ENCODE data around the gene KPNA1. TPM values are rescaled to one million over a fixed set of nuclear protein-coding genes. Genes with fewer than 3 reads are reported as not detected.

The KPNA1 gene
- total and polyA plus RNA-seq, 2 of the 13 experiments (the other 11 are each of a cell fraction or from before 2014, with no cell fraction given), result 15.4 to 30.0 TPM

DNA sequence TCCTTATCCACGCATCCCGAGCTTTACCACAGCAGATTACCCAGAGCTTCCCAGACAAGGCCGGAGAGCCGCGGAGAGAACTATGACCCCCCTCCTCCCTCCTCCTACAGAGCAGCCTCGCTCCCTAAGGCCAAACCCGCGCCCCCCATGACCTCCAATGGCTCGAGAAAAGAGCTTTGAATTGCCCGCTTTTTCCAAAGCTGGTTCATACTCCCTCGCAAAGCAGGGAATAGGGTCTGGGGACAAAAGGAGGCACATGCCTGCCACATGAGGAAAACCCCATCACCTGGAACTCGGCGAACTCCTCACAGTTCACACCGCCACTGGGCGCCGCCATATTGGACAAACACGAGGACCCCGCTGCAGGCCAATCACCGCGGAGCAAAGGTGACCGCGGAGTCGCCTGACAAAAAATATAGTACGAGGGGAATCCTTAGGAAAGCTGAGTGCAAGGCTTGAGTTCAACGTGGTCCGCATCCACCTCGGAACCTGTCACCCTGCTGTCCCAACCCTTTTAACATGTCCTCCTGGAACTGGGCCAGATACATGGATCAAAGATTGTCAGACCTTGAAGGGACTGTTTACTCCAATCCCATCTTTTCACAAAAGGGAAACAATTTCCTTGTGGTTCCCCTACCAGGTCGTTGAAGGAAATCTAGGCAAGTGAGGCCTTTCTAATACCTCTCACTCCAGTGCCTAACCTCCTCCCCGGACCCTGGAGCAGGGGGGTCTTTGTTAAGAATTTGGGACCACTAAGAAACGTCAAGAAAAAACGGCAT lies 131.7 kb downstream of the KPNA1 start, which contains the start of gene MIX23 (continued):
- TF ChIP-seq KLF16 (CRISPR knock-in tag; IDR thresholded peaks at IDR 0.05), result 0 out of 4 replicates have a peak, but pooled peaks of 1 of the 2 experiments have one; percentile 58
- no peak for TF ChIP-seq ZNF777 (CRISPR knock-in tag; IDR thresholded peaks at IDR 0.05)
- TF ChIP-seq MEF2D (CRISPR knock-in tag; IDR thresholded peaks at IDR 0.05), result peak; percentile 76; the same call in 1 of the 2 replicates
- peak; percentile 73 for TF ChIP-seq RFXAP (CRISPR knock-in tag; IDR thresholded peaks at IDR 0.05; ENCODE audit: borderline replicate concordance)
- TF ChIP-seq HIVEP1 (CRISPR knock-in tag; IDR thresholded peaks at IDR 0.05), result peak; percentile 75
- peak; percentile 76 to 96 for TF ChIP-seq POLR2A (IDR thresholded peaks at IDR 0.05; ENCODE audit: insufficient read depth in 1 of 2, low read depth in 2 of 2, low read length in 2 of 2)
- TF ChIP-seq SRSF4 (IDR thresholded peaks at IDR 0.05; ENCODE audit: low read depth, low read length, poor library complexity, severe bottlenecking), result no peak
- peak; percentile 44; the same call in 1 of the 2 replicates for TF ChIP-seq ERF (CRISPR knock-in tag; IDR thresholded peaks at IDR 0.05)
- peak; percentile 72; the same call in 1 of the 2 replicates for TF ChIP-seq ZNF563 (CRISPR knock-in tag; IDR thresholded peaks at IDR 0.05)
- TF ChIP-seq PAF1 (CRISPR knock-in tag; IDR thresholded peaks at IDR 0.05), result no peak
- TF ChIP-seq TP53 (CRISPR knock-in tag; conservative IDR thresholded peaks at IDR 0.05), result peak; percentile 70
- TF ChIP-seq SMAD3 (CRISPR knock-in tag; IDR thresholded peaks at IDR 0.05), result peak; percentile 19; the same call in 1 of the 2 replicates
- TF ChIP-seq JUN (CRISPR knock-in tag; IDR thresholded peaks at IDR 0.05), result no peak
- TF ChIP-seq ZNF256 (CRISPR knock-in tag; conservative IDR thresholded peaks at IDR 0.05), result peak; percentile 59; the same call in 1 of the 2 replicates
- peak; percentile 69; the same call in 1 of the 2 replicates for TF ChIP-seq NRL (CRISPR knock-in tag; IDR thresholded peaks at IDR 0.05; ENCODE audit: borderline replicate concordance)
- TF ChIP-seq ZNF343 (CRISPR knock-in tag; IDR thresholded peaks at IDR 0.05), result peak; percentile 80; the same call in 1 of the 2 replicates
- peak; percentile 67; the same call in 1 of the 2 replicates for TF ChIP-seq ZNF746 (CRISPR knock-in tag; IDR thresholded peaks at IDR 0.05)
- peak; percentile 63; the same call in 1 of the 2 replicates for TF ChIP-seq ZNF710 (CRISPR knock-in tag; IDR thresholded peaks at IDR 0.05; ENCODE audit: borderline replicate concordance)
- peak; percentile 37; the same call in 1 of the 2 replicates for TF ChIP-seq RARG (CRISPR knock-in tag; IDR thresholded peaks at IDR 0.05; ENCODE audit: low read depth)
- peak; percentile 30; the same call in 1 of the 2 replicates for TF ChIP-seq SNAI1 (CRISPR knock-in tag; IDR thresholded peaks at IDR 0.05; ENCODE audit: borderline replicate concordance)
- TF ChIP-seq, protein P1, sequence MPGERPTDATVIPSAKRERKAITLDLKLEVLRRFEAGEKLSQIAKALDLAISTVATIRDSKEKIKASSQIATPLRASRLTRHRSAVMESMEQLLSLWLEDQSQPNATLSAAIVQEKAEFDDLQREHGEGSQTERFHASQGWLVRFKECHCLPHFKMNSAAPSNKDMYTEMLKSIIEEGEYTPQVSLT (CRISPR knock-in tag; IDR thresholded peaks at IDR 0.05; ENCODE audit: borderline replicate concordance, low read depth), result no peak
- peak; percentile 31; the same call in 1 of the 2 replicates for TF ChIP-seq GATAD2A (CRISPR knock-in tag; IDR thresholded peaks at IDR 0.05)
- TF ChIP-seq MAX (IDR thresholded peaks at IDR 0.05), result peak; percentile 90
- peak; percentile 77; the same call in 1 of the 2 replicates for TF ChIP-seq ZNF615 (CRISPR knock-in tag; IDR thresholded peaks at IDR 0.05; ENCODE audit: borderline replicate concordance)
- TF ChIP-seq PAWR (CRISPR knock-in tag; IDR thresholded peaks at IDR 0.05; ENCODE audit: borderline replicate concordance), result 0 out of 2 replicates have a peak, but pooled peaks have one; percentile 68
- peak; percentile 84 for TF ChIP-seq ZMYM4 (CRISPR knock-in tag; IDR thresholded peaks at IDR 0.05)
- TF ChIP-seq TAF15 (IDR thresholded peaks at IDR 0.05; ENCODE audit: low read depth, low read length, poor library complexity, severe bottlenecking), result no peak
- 0 out of 2 replicates have a peak, but pooled peaks have one; percentile 6 for TF ChIP-seq TCF7 (IDR thresholded peaks at IDR 0.05; ENCODE audit: low read depth)
- TF ChIP-seq SIN3B (IDR thresholded peaks at IDR 0.05; ENCODE audit: low read length), result peak; percentile 96
- no peak for TF ChIP-seq ZNF652 (CRISPR knock-in tag; IDR thresholded peaks at IDR 0.05; ENCODE audit: borderline replicate concordance, low read depth)

Measured in HepG2 (cell line).